ENCODE data around the gene STX8.
"Not testable (repeated sequence)": the region's sequence is repeated elsewhere in the genome, so short reads cannot be mapped to it uniquely, and the experiment has no call there.

Gene STX8

GRCh38 chr17:9576521-9577372 lies 1.1 kb upstream of the STX8 start, which contains the start of gene CFAP52:
TSS of gene CFAP52 (plus strand) at chr17:9576642. CDS start at chr17:9576696, 54 bp downstream.
- Mint-ChIP-seq H3K36me3 (ENCODE audit: insufficient read depth) (peaks cover 17% of the 10 kb centered on the region), H3K4me3 (peak within 1 kb of the TSS; percentile 97), H3K4me1 (peaks cover 34% of the 10 kb centered on the region), H3K9me3 (no peaks in the 10 kb centered on the region), H3K27ac (ENCODE audit: low read depth) (peak within 1 kb of the TSS; percentile 94), H3K27me3 (no peaks in the 10 kb centered on the region)
- peak; percentile 69 for ATAC-seq (replicated peaks; ENCODE audit: extremely low read depth, poor library complexity, severe bottlenecking)
- peak; percentile 53 to 60 for DNase-seq (ENCODE audit: low spot score in 2 of 2)

- Mint-ChIP-seq H3K4me3 (no peak overlapping the region), H3K27me3 (no peaks in the 10 kb centered on the region), H3K4me1 (peaks cover 44% of the 10 kb centered on the region), H3K27ac (ENCODE audit: low read depth) (peak overlapping the region; percentile 86), H3K36me3 (ENCODE audit: insufficient read depth) (peaks cover 14% of the 10 kb centered on the region), H3K9me3 (no peaks in the 10 kb centered on the region)
- DNase-seq (ENCODE audit: low spot score in 2 of 2) (no peak), ATAC-seq (replicated peaks; ENCODE audit: extremely low read depth, poor library complexity, severe bottlenecking) (no peak)
These were observed 4.4 kb downstream of the STX8 start for GRCh38 chr17:9571201-9571600.

- Mint-ChIP-seq H3K27me3 (no peaks in the 10 kb centered on the region), H3K36me3 (ENCODE audit: insufficient read depth) (peaks cover 9% of the 10 kb centered on the region), H3K4me1 (peaks cover 50% of the 10 kb centered on the region), H3K27ac (ENCODE audit: low read depth) (no peak overlapping the region), H3K4me3 (no peak overlapping the region), H3K9me3 (no peaks in the 10 kb centered on the region)
- DNase-seq (ENCODE audit: low spot score in 2 of 2) = no peak
- no peak for ATAC-seq (replicated peaks; ENCODE audit: extremely low read depth, poor library complexity, severe bottlenecking)
These were observed 6.5 kb downstream of the STX8 start for GRCh38 chr17:9568957-9569588.

- ATAC-seq (replicated peaks; ENCODE audit: extremely low read depth, poor library complexity, severe bottlenecking) (no peak), DNase-seq (ENCODE audit: low spot score in 2 of 2) (no peak)
- H3K27me3 Mint-ChIP-seq = no peaks in the 10 kb centered on the region
- no peak overlapping the region for H3K27ac Mint-ChIP-seq (ENCODE audit: low read depth)
- peaks cover 43% of the 10 kb centered on the region for H3K4me1 Mint-ChIP-seq
- peaks cover 15% of the 10 kb centered on the region for H3K36me3 Mint-ChIP-seq (ENCODE audit: insufficient read depth)
- H3K9me3 Mint-ChIP-seq = no peaks in the 10 kb centered on the region
- no peak overlapping the region for H3K4me3 Mint-ChIP-seq
These were observed 7.6 kb downstream of the STX8 start for GRCh38 chr17:9568004-9568403.

- Mint-ChIP-seq H3K4me3 (peak overlapping the region; percentile 71), H3K27ac (ENCODE audit: low read depth) (peak overlapping the region; percentile 72), H3K4me1 (peaks cover 51% of the 10 kb centered on the region), H3K36me3 (ENCODE audit: insufficient read depth) (peaks cover 17% of the 10 kb centered on the region)
- ATAC-seq (replicated peaks; ENCODE audit: extremely low read depth, poor library complexity, severe bottlenecking); DNase-seq (ENCODE audit: low spot score in 2 of 2); H3K27me3 Mint-ChIP-seq; H3K9me3 Mint-ChIP-seq: not testable (repeated sequence)
These were observed 8.9 kb downstream of the STX8 start for GRCh38 chr17:9566739-9567138.

GRCh38 chr17:9566067-9566466 lies 9.6 kb downstream of the STX8 start:
- Mint-ChIP-seq H3K27me3 (no peaks in the 10 kb centered on the region), H3K4me3 (peak overlapping the region; percentile 71), H3K9me3 (no peaks in the 10 kb centered on the region), H3K27ac (ENCODE audit: low read depth) (peak overlapping the region; percentile 72), H3K4me1 (peaks cover 49% of the 10 kb centered on the region), H3K36me3 (ENCODE audit: insufficient read depth) (peaks cover 17% of the 10 kb centered on the region)
- peak; percentile 62 for ATAC-seq (replicated peaks; ENCODE audit: extremely low read depth, poor library complexity, severe bottlenecking)
- DNase-seq (ENCODE audit: low spot score in 2 of 2) = no peak

GRCh38 chr17:9564104-9564503 lies 11.5 kb downstream of the STX8 start:
- DNase-seq (ENCODE audit: low spot score in 2 of 2) = no peak
- H3K4me3 Mint-ChIP-seq = no peak overlapping the region
- H3K27ac Mint-ChIP-seq (ENCODE audit: low read depth) = peak overlapping the region; percentile 74
- H3K4me1 Mint-ChIP-seq = peaks cover 42% of the 10 kb centered on the region
- H3K9me3 Mint-ChIP-seq = no peaks in the 10 kb centered on the region
- ATAC-seq (replicated peaks; ENCODE audit: extremely low read depth, poor library complexity, severe bottlenecking) = no peak
- H3K36me3 Mint-ChIP-seq (ENCODE audit: insufficient read depth) = peaks cover 17% of the 10 kb centered on the region
- H3K27me3 Mint-ChIP-seq = no peaks in the 10 kb centered on the region

- peaks cover 11% of the 10 kb centered on the region for H3K36me3 Mint-ChIP-seq (ENCODE audit: insufficient read depth)
- no peak for ATAC-seq (replicated peaks; ENCODE audit: extremely low read depth, poor library complexity, severe bottlenecking)
These were observed 17.8 kb downstream of the STX8 start for GRCh38 chr17:9557857-9558256.

GRCh38 chr17:9557161-9557755 lies 18.4 kb downstream of the STX8 start:
- Mint-ChIP-seq H3K27ac (ENCODE audit: low read depth) (no peak overlapping the region), H3K4me1 (peaks cover 2% of the 10 kb centered on the region), H3K9me3 (no peaks in the 10 kb centered on the region), H3K27me3 (no peaks in the 10 kb centered on the region), H3K36me3 (ENCODE audit: insufficient read depth) (peaks cover 10% of the 10 kb centered on the region), H3K4me3 (no peak overlapping the region)
- ATAC-seq (replicated peaks; ENCODE audit: extremely low read depth, poor library complexity, severe bottlenecking) (no peak), DNase-seq (ENCODE audit: low spot score in 2 of 2) (no peak)

More at GRCh38 chr17:9557857-9558256, 17.8 kb downstream of the STX8 start:
- no peak for DNase-seq (ENCODE audit: low spot score in 2 of 2)
- Mint-ChIP-seq H3K27me3 (no peaks in the 10 kb centered on the region), H3K4me3 (no peak overlapping the region), H3K4me1 (peaks cover 8% of the 10 kb centered on the region), H3K9me3 (no peaks in the 10 kb centered on the region), H3K27ac (ENCODE audit: low read depth) (no peak overlapping the region)

GRCh38 chr17:9554715-9555114 lies 20.9 kb downstream of the STX8 start:
- H3K4me3 Mint-ChIP-seq; H3K4me1 Mint-ChIP-seq; ATAC-seq (replicated peaks; ENCODE audit: extremely low read depth, poor library complexity, severe bottlenecking); H3K27me3 Mint-ChIP-seq; H3K9me3 Mint-ChIP-seq; H3K27ac Mint-ChIP-seq (ENCODE audit: low read depth); DNase-seq (ENCODE audit: low spot score in 2 of 2): not testable (repeated sequence)
- peaks cover 14% of the 10 kb centered on the region for H3K36me3 Mint-ChIP-seq (ENCODE audit: insufficient read depth)

GRCh38 chr17:9553596-9553995 lies 22.0 kb downstream of the STX8 start:
- no peak for DNase-seq (ENCODE audit: low spot score in 2 of 2)
- no peak overlapping the region for H3K4me3 Mint-ChIP-seq
- no peaks in the 10 kb centered on the region for H3K4me1 Mint-ChIP-seq
- ATAC-seq (replicated peaks; ENCODE audit: extremely low read depth, poor library complexity, severe bottlenecking) = no peak
- peaks cover 14% of the 10 kb centered on the region for H3K36me3 Mint-ChIP-seq (ENCODE audit: insufficient read depth)
- no peaks in the 10 kb centered on the region for H3K9me3 Mint-ChIP-seq
- no peaks in the 10 kb centered on the region for H3K27me3 Mint-ChIP-seq
- H3K27ac Mint-ChIP-seq (ENCODE audit: low read depth) = no peak overlapping the region

- Mint-ChIP-seq H3K27ac (ENCODE audit: low read depth) (no peak overlapping the region), H3K9me3 (no peaks in the 10 kb centered on the region), H3K4me3 (no peak overlapping the region), H3K36me3 (ENCODE audit: insufficient read depth) (peaks cover 15% of the 10 kb centered on the region), H3K27me3 (no peaks in the 10 kb centered on the region), H3K4me1 (no peaks in the 10 kb centered on the region)
- ATAC-seq (replicated peaks; ENCODE audit: extremely low read depth, poor library complexity, severe bottlenecking) = no peak
- no peak for DNase-seq (ENCODE audit: low spot score in 2 of 2)
These were observed 22.4 kb downstream of the STX8 start for GRCh38 chr17:9553181-9553580.
